GM23248 (cell line): ENCODE results near the gene KLHDC7B.

Experiments used
- EZH2 ChIP-seq: fragments of 200-600 bp; sonication (generic); IDR thresholded peaks from 2 replicates; pipeline ENCODE4 v1.6.1; 2018; ENCODE audit warnings: antibody characterized with exemption, mild to moderate bottlenecking; ENCODE audit not compliant: insufficient read depth, poor library complexity, severe bottlenecking
- EZH2phosphoT487 ChIP-seq: fragments of 200-600 bp; sonication (generic); IDR thresholded peaks from 2 replicates; pipeline ENCODE4 v1.6.1; 2018; ENCODE audit warnings: antibody characterized with exemption, moderate library complexity, mild to moderate bottlenecking, low read depth; ENCODE audit not compliant: insufficient read depth

- no peak for TF ChIP-seq EZH2phosphoT487
- no peak for TF ChIP-seq EZH2
Measured at GRCh38 chr22:50542416-50542927, 3.2 kb upstream of the KLHDC7B start.
